CD4-positive, CD25-positive, alpha-beta regulatory T cell (primary cell): ENCODE data around the gene ALAS1. TPM values are rescaled to one million over a fixed set of nuclear protein-coding genes. Genes with fewer than 3 reads are reported as not detected.
A peak's percentile ranks its signal among the peaks of the same experiment; 100 is the strongest.

Source experiments
- ATAC-seq, 2 donors: fragments of 150-1000 bp; cut with Tn5 transposase; one replicate each; pipeline ENCODE4 v1.10.0; 2021; ENCODE audit warnings: low read depth in 2 of 2, moderate number of reproducible peaks in 2 of 2, moderate library complexity in 1 of 2
- DNase-seq, 3 donors: peaks; one replicate each; pipeline versions ENCODE4 v3.0.0 to v3.0.0-alpha.2; 2012 to 2022; ENCODE audit warnings: mixed read lengths in 1 of 3
- H3K27ac ChIP-seq: one replicate; pipeline ENCODE4 v1.7.0; 2013; ENCODE audit warnings: mild to moderate bottlenecking, low read length; ENCODE audit not compliant: insufficient read depth, poor library complexity, severe bottlenecking
- H3K27me3 ChIP-seq: one replicate; pipeline ENCODE4 v1.7.0; 2013; ENCODE audit warnings: low read length; ENCODE audit not compliant: control insufficient read depth, insufficient read depth
- H3K36me3 ChIP-seq: one replicate; pipeline ENCODE4 v1.7.0; 2013; ENCODE audit warnings: mild to moderate bottlenecking, low read length, moderate library complexity; ENCODE audit not compliant: control insufficient read depth, insufficient read depth
- H3K4me1 ChIP-seq: 2 replicates; pipeline ENCODE4 v1.7.0; 2013; ENCODE audit warnings: mild to moderate bottlenecking, low read length; ENCODE audit not compliant: insufficient read depth, control insufficient read depth, poor library complexity, severe bottlenecking
- H3K4me3 ChIP-seq: one replicate; pipeline ENCODE4 v1.7.0; 2013; ENCODE audit warnings: low read depth, mild to moderate bottlenecking, low read length, moderate library complexity
- H3K9me3 ChIP-seq, 2 experiments: 1 replicate in 1 of 2; 2 replicates in 1 of 2; pipeline ENCODE4 v1.7.0; 2013; ENCODE audit warnings: low read length in 2 of 2, mild to moderate bottlenecking in 1 of 2, moderate library complexity in 1 of 2; ENCODE audit not compliant: control insufficient read depth in 2 of 2
- H3K27ac Mint-ChIP-seq, 3 donors: one replicate each; pipeline ENCODE4 v1.8.0; 2020 to 2022; ENCODE audit warnings: mild to moderate bottlenecking in 3 of 3, mixed read lengths in 3 of 3, moderate library complexity in 2 of 3
- H3K27me3 Mint-ChIP-seq: one replicate; pipeline ENCODE4 v1.8.0; 2022; ENCODE audit warnings: mild to moderate bottlenecking, mixed read lengths
- H3K36me3 Mint-ChIP-seq: one replicate; pipeline ENCODE4 v1.8.0; 2020; ENCODE audit warnings: mixed read lengths
- H3K4me1 Mint-ChIP-seq, 4 donors: one replicate each; pipeline ENCODE4 v1.8.0; 2020 to 2022; ENCODE audit warnings: mixed read lengths in 4 of 4, mild to moderate bottlenecking in 1 of 4
- H3K4me3 Mint-ChIP-seq, 4 donors: one replicate each; pipeline ENCODE4 v1.8.0; 2020 to 2022; ENCODE audit warnings: mild to moderate bottlenecking in 4 of 4, mixed read lengths in 4 of 4, moderate library complexity in 3 of 4
- H3K9me3 Mint-ChIP-seq, 7 donors: one replicate each; pipeline ENCODE4 v1.8.0; 2020 to 2022; ENCODE audit warnings: mixed read lengths in 7 of 7, mild to moderate bottlenecking in 3 of 7, moderate library complexity in 2 of 7
- polyA plus RNA-seq, 4 donors: library from polyadenylated mRNA; unstranded; fragments of 300-500 nt; fragmentation: Illumina TruSeq; gene quantifications; one replicate each; pipeline ENCODE4 v1.2.3, GENCODE V29; 2021
- total RNA-seq: library from RNA; stranded (reverse); gene quantifications from one replicate; pipeline ENCODE4 v1.2.3, GENCODE V29; 2022

The ALAS1 gene
- total and polyA plus RNA-seq, 5 donors from 2014 or later: 17.1 to 41.4 (median 27.7) TPM

GRCh38 chr3:52240059-52240885 lies 42.3 kb downstream of the ALAS1 start:
- H3K27me3 Mint-ChIP-seq: peaks cover 6% of the 10 kb centered on the region
- no peaks in the 10 kb centered on the region for H3K9me3 Mint-ChIP-seq
- H3K27me3 ChIP-seq: no peaks in the 10 kb centered on the region
- DNase-seq (peak in 2 of 3 donors; percentile 20 to 85), ATAC-seq (peak in 1 of 2 donors; percentile 14)
- H3K4me1 ChIP-seq: peaks cover 74% of the 10 kb centered on the region
- H3K9me3 ChIP-seq: no peaks in the 10 kb centered on the region
- H3K4me3 ChIP-seq: peak overlapping the region; percentile 80
- peak overlapping the region; percentile 70 to 97 (median 92) for H3K27ac Mint-ChIP-seq
- H3K36me3 ChIP-seq: peaks cover 2% of the 10 kb centered on the region
- H3K36me3 Mint-ChIP-seq: no peaks in the 10 kb centered on the region
- H3K27ac ChIP-seq: peak overlapping the region; percentile 90
- H3K4me3 Mint-ChIP-seq: peak overlapping the region; percentile 97 to 100 (median 98)
- H3K4me1 Mint-ChIP-seq: peaks cover 8 to 89% (median 59%) of the 10 kb centered on the region in 4 donors

GRCh38 chr3:52240886-52241370 lies 43.0 kb downstream of the ALAS1 start:
- H3K27me3 Mint-ChIP-seq: peaks cover 6% of the 10 kb centered on the region
- no peak for ATAC-seq
- Histone ChIP-seq H3K27ac (peak overlapping the region; percentile 90), H3K36me3 (no peaks in the 10 kb centered on the region), H3K9me3 (no peaks in the 10 kb centered on the region), H3K4me3 (peak overlapping the region; percentile 80), H3K27me3 (no peaks in the 10 kb centered on the region), H3K4me1 (peaks cover 73% of the 10 kb centered on the region)
- peak overlapping the region; percentile 97 to 100 (median 98) for H3K4me3 Mint-ChIP-seq
- H3K9me3 Mint-ChIP-seq: no peaks in the 10 kb centered on the region
- peak overlapping the region; percentile 70 to 97 (median 92) for H3K27ac Mint-ChIP-seq
- no peaks in the 10 kb centered on the region for H3K36me3 Mint-ChIP-seq
- peaks cover 8 to 85% (median 54%) of the 10 kb centered on the region in 4 donors for H3K4me1 Mint-ChIP-seq
- peak in 1 of 3 donors; percentile 34 for DNase-seq

GRCh38 chr3:52242039-52242438 lies 44.1 kb downstream of the ALAS1 start:
- Mint-ChIP-seq H3K4me3 (peak overlapping the region in 2 of 4 donors; percentile 72 to 100), H3K27ac (peak overlapping the region in 1 of 3 donors; percentile 62), H3K4me1 (peaks cover 8 to 85% (median 59%) of the 10 kb centered on the region in 4 donors), H3K9me3 (no peaks in the 10 kb centered on the region), H3K27me3 (peaks cover 6% of the 10 kb centered on the region), H3K36me3 (no peaks in the 10 kb centered on the region)
- Histone ChIP-seq H3K9me3 (no peaks in the 10 kb centered on the region), H3K27ac (peak overlapping the region; percentile 90), H3K4me1 (peaks cover 73% of the 10 kb centered on the region), H3K27me3 (no peaks in the 10 kb centered on the region), H3K36me3 (no peaks in the 10 kb centered on the region), H3K4me3 (no peak overlapping the region)
- ATAC-seq (no peak), DNase-seq (no peak)

GRCh38 chr3:52243791-52244628 lies 46.0 kb downstream of the ALAS1 start:
- ATAC-seq (peak in 1 of 2 donors; percentile 2), DNase-seq (peak in 1 of 3 donors; percentile 33)
- Mint-ChIP-seq H3K9me3 (no peaks in the 10 kb centered on the region), H3K27ac (peak overlapping the region; percentile 95 to 97 (median 96)), H3K27me3 (peaks cover 6% of the 10 kb centered on the region), H3K4me3 (peak overlapping the region; percentile 78 to 96 (median 86)), H3K4me1 (peaks cover 8 to 88% (median 64%) of the 10 kb centered on the region in 4 donors), H3K36me3 (peaks cover 17% of the 10 kb centered on the region)
- H3K27me3 ChIP-seq: no peaks in the 10 kb centered on the region
- H3K36me3 ChIP-seq: peaks cover 8% of the 10 kb centered on the region
- H3K9me3 ChIP-seq: no peaks in the 10 kb centered on the region
- peak overlapping the region; percentile 89 for H3K27ac ChIP-seq
- peak overlapping the region; percentile 32 for H3K4me3 ChIP-seq
- H3K4me1 ChIP-seq: peaks cover 75% of the 10 kb centered on the region

GRCh38 chr3:52245322-52246263 lies 47.6 kb downstream of the ALAS1 start, which contains the start of gene PPM1M:
Gene PPM1M, plus strand, starts transcription at chr3:52245759. Its CDS starts 66 bp downstream, at chr3:52245825.
- Mint-ChIP-seq H3K4me1 (peaks cover 8 to 89% (median 64%) of the 10 kb centered on the region in 4 donors), H3K36me3 (peaks cover 27% of the 10 kb centered on the region), H3K27me3 (no peaks in the 10 kb centered on the region), H3K4me3 (peak within 1 kb of the TSS; percentile 87 to 96 (median 94)), H3K27ac (peak within 1 kb of the TSS; percentile 95 to 97 (median 96)), H3K9me3 (no peaks in the 10 kb centered on the region)
- Histone ChIP-seq H3K36me3 (peaks cover 17% of the 10 kb centered on the region), H3K27me3 (no peaks in the 10 kb centered on the region), H3K4me1 (peaks cover 73% of the 10 kb centered on the region), H3K9me3 (no peaks in the 10 kb centered on the region), H3K27ac (peak within 1 kb of the TSS; percentile 89), H3K4me3 (peak within 1 kb of the TSS; percentile 69)
- DNase-seq (peak; percentile 70 to 83 (median 78)), ATAC-seq (peak; percentile 57 to 66)

GRCh38 chr3:52246264-52246620 lies 48.3 kb downstream of the ALAS1 start:
- Mint-ChIP-seq H3K9me3 (no peaks in the 10 kb centered on the region), H3K27me3 (no peaks in the 10 kb centered on the region), H3K36me3 (peaks cover 29% of the 10 kb centered on the region), H3K27ac (peak overlapping the region; percentile 91 to 95 (median 94)), H3K4me1 (peaks cover 8 to 88% (median 60%) of the 10 kb centered on the region in 4 donors), H3K4me3 (peak overlapping the region; percentile 87 to 96 (median 94))
- ATAC-seq (peak; percentile 2 to 3), DNase-seq (no peak)
- Histone ChIP-seq H3K27me3 (no peaks in the 10 kb centered on the region), H3K9me3 (no peaks in the 10 kb centered on the region), H3K36me3 (peaks cover 20% of the 10 kb centered on the region), H3K27ac (peak overlapping the region; percentile 89), H3K4me1 (peaks cover 68% of the 10 kb centered on the region), H3K4me3 (peak overlapping the region; percentile 69)
